IPS DF 6.9 (cell line): ENCODE data around the gene DMD.

Experiments used
- DNase-seq: peaks from one replicate; pipeline ENCODE4 v3.0.0-alpha.2; 2013; ENCODE audit warnings: low read depth, low spot score
- H3K27ac ChIP-seq: one replicate; pipeline ENCODE4 v1.5.1; 2013; ENCODE audit warnings: low read length, control low read depth
- H3K27me3 ChIP-seq: 2 replicates; pipeline ENCODE4 v1.6.1; 2013; ENCODE audit warnings: mild to moderate bottlenecking, low read length; ENCODE audit not compliant: control insufficient read depth, insufficient read depth
- H3K36me3 ChIP-seq: 2 replicates; pipeline ENCODE4 v1.6.1; 2013; ENCODE audit warnings: low read length; ENCODE audit not compliant: control insufficient read depth, insufficient read depth
- H3K4me1 ChIP-seq: 2 replicates; pipeline ENCODE4 v1.6.1; 2013; ENCODE audit warnings: low read length; ENCODE audit not compliant: control insufficient read depth, insufficient read depth
- H3K4me3 ChIP-seq: 2 replicates; pipeline ENCODE4 v1.5.1; 2013; ENCODE audit warnings: mild to moderate bottlenecking, low read length
- H3K9me3 ChIP-seq: 2 replicates; pipeline ENCODE4 v1.6.1; 2013; ENCODE audit warnings: low read length, inconsistent platforms; ENCODE audit not compliant: control insufficient read depth, insufficient read depth
- WGBS: extraction: QIAGEN DNeasy Blood & Tissue Kit; methylation state at CpG from one replicate; pipeline ENCODE4 v1.1.7; 2013; ENCODE audit warnings: mixed read lengths, missing lambda C conversion rate; ENCODE audit not compliant: insufficient read length, insufficient coverage; 5-methylcytosine and 5-hydroxymethylcytosine counted together

Gene DMD

DNA sequence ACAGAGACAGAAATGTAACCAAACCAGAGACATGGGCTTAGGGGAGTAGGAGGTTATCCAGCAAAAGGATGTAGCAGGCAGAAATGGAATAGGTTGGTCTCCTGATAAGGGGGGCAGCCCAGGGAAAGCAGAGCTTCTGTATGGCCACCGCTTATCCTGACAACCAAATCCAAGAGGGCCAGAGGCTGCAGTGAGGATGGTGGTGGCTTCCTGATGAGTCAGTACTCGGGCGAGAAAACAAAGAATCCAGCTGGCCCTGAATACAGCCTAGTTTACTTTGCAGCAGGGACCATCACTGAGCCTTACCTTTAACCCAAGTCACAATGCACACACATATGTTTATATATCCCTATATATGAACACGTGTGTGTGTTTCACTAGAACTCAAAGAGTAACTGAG lies 2009.8 kb downstream of the DMD start:
- H3K4me3 ChIP-seq, result no peak overlapping the region
- H3K27ac ChIP-seq, result no peak overlapping the region
- no peak for DNase-seq
- H3K36me3 ChIP-seq, result no peaks in the 10 kb centered on the region
- no CpG with 5 or more reads among the region's 4 CpGs for WGBS
- no peaks in the 10 kb centered on the region for H3K4me1 ChIP-seq
- no peaks in the 10 kb centered on the region for H3K27me3 ChIP-seq
- H3K9me3 ChIP-seq, result no peaks in the 10 kb centered on the region

DNA sequence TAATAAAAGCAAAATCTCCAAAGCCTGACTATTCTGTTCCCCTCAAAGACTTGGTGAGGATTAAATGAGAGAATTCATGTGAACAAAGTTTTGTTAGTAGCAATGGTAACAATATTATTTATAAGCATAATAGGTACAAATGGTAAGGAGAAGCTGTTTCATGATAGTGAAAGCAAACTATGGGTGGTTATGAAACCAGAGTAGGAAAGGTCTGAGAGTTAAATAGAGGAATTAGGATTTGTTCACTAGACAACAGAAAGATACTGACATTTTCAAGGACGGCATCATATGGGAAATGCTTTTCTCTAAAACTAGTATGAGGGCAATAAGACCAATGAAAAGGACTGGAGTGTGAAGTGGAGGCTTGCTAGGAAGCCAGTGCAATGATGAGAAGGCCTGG lies 2010.9 kb downstream of the DMD start:
- no peak for DNase-seq
- no peak overlapping the region for H3K4me3 ChIP-seq
- H3K36me3 ChIP-seq, result no peaks in the 10 kb centered on the region
- no peaks in the 10 kb centered on the region for H3K9me3 ChIP-seq
- H3K27ac ChIP-seq, result no peak overlapping the region
- H3K27me3 ChIP-seq, result no peaks in the 10 kb centered on the region
- WGBS, result no CpG with 5 or more reads among the region's 1 CpG
- no peaks in the 10 kb centered on the region for H3K4me1 ChIP-seq

- Histone ChIP-seq H3K27me3 (no peaks in the 10 kb centered on the region), H3K4me1 (no peaks in the 10 kb centered on the region), H3K9me3 (no peaks in the 10 kb centered on the region), H3K36me3 (no peaks in the 10 kb centered on the region), H3K4me3 (no peak overlapping the region), H3K27ac (no peak overlapping the region)
- no CpG with 5 or more reads among the region's 5 CpGs for WGBS
- DNase-seq, result no peak
Measured at GRCh38 chrX:31199840-31200114, 2011.6 kb downstream of the DMD start.

DNA sequence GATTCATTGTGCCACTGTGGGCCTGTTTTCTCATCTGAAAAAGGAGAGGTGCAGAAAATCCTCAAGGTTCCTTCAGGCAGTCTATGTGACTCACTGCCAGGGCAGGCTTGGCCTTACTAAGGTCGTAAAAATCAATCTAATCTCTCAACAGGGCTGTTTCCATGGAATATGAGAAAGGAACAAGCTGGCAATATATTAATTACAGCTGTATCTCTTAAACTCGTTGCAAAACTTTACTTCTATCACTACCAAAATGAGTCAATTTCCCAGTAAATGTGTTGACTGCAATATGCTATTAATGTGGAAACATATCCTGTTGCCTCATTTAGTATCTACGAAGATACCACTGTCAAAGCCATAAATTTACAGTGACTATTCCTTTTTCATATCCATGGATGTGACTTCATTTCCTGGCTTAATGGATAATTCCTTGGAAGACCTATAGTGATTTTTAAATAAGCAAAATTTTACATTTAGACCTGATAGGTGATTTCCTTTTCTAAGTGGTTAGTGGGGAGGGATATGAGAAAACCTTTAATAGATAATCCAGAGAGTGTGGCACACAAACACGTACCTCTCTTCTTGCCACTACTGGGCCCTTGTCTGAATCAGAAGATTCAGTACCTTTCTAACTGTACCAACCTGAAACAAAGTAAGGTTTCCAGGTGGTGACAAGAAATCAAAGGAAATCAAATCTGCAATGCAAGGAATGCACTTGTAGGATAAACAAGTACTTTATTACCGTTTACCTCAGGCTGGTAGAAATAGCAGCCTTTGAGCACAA lies 2012.1 kb downstream of the DMD start:
- Histone ChIP-seq H3K36me3 (no peaks in the 10 kb centered on the region), H3K27me3 (no peaks in the 10 kb centered on the region), H3K9me3 (no peaks in the 10 kb centered on the region), H3K4me3 (no peak overlapping the region), H3K4me1 (no peaks in the 10 kb centered on the region), H3K27ac (no peak overlapping the region)
- no peak for DNase-seq
- WGBS, result no CpG with 5 or more reads among the region's 5 CpGs

DNA sequence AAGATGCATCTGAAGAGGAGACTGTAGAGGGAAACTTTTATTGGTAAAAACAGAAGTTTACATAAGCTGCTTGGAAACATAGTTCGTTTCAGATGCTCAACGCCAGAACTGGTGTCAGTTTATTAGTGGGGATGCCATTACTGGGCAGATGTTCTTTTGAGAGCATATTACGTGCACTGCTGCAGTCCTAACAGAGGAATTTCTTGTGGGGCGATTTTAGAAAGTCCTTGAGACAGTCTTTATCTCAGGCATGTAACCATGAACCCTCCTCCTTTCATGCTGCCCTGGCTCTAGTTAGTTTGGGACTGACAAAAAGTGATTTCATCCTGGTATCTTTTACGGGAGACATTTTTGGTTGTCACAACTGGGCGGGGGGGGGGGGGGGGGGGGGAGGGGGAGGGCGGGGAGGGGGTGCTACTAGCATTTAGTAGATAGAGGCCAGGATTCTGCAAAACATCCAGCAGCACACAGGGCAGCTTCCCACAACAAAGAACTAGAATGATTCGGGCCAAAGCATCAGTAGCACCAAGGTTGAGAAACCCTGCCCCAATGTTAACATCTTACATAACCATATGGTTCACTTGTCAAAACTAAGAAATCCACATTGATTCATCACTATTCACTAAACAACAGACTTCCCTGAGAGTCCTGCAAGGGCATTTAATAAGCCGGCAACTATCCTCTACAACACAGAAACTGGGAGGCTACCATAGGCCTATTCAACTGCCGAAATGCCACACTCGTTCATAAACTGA lies 2021.0 kb downstream of the DMD start:
- Histone ChIP-seq H3K27me3 (no peaks in the 10 kb centered on the region), H3K36me3 (no peaks in the 10 kb centered on the region), H3K4me3 (no peak overlapping the region), H3K9me3 (no peaks in the 10 kb centered on the region), H3K4me1 (no peaks in the 10 kb centered on the region), H3K27ac (no peak overlapping the region)
- no peak for DNase-seq
- WGBS, result no CpG with 5 or more reads among the region's 11 CpGs

DNA sequence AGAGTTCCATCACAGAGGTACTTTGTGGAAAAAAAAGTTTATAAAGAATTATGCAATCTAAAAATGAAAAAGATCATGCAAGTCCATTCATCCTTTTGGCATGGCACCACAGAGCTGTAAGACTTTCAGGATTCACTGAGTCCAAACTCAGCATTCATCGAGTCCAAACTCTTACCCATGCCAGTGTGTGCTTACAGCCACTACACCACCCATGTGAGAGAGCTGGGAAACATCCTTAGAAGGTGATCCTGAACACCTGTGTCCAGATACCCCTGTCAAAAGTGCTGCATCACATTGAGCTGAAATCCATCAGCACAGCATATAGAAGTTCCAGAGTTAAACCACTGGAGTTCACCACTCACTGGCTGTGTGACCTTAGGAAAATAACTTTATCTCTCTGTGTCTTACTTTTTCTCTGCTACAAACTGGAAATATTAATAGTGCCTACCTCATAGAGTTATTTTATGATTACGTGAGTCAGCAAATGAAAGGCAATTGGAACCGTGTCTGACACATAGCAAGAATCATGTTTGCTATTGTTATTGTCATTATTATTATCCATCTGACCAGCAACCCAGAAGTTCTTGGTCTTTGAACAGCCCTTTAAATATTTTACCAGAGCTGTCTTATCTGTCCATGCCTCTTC lies 2024.5 kb downstream of the DMD start:
- no peaks in the 10 kb centered on the region for H3K9me3 ChIP-seq
- H3K4me1 ChIP-seq, result no peaks in the 10 kb centered on the region
- DNase-seq, result no peak
- H3K27ac ChIP-seq, result no peak overlapping the region
- no peak overlapping the region for H3K4me3 ChIP-seq
- H3K36me3 ChIP-seq, result no peaks in the 10 kb centered on the region
- H3K27me3 ChIP-seq, result no peaks in the 10 kb centered on the region
- no CpG with 5 or more reads among the region's 3 CpGs for WGBS

GRCh38 chrX:31185884-31186283 lies 2025.5 kb downstream of the DMD start:
- DNase-seq, result no peak
- H3K36me3 ChIP-seq, result no peaks in the 10 kb centered on the region
- no CpG with 5 or more reads among the region's 1 CpG for WGBS
- no peaks in the 10 kb centered on the region for H3K4me1 ChIP-seq
- H3K9me3 ChIP-seq, result no peaks in the 10 kb centered on the region
- no peak overlapping the region for H3K4me3 ChIP-seq
- no peaks in the 10 kb centered on the region for H3K27me3 ChIP-seq
- no peak overlapping the region for H3K27ac ChIP-seq

- H3K9me3 ChIP-seq, result no peaks in the 10 kb centered on the region
- H3K27ac ChIP-seq, result no peak overlapping the region
- H3K27me3 ChIP-seq, result no peaks in the 10 kb centered on the region
- H3K36me3 ChIP-seq, result no peaks in the 10 kb centered on the region
- no CpG with 5 or more reads among the region's 4 CpGs for WGBS
- no peak for DNase-seq
- no peak overlapping the region for H3K4me3 ChIP-seq
- H3K4me1 ChIP-seq, result no peaks in the 10 kb centered on the region
Measured at GRCh38 chrX:31181377-31182000, 2029.9 kb downstream of the DMD start.

- no CpG with 5 or more reads among the region's 4 CpGs for WGBS
- no peaks in the 10 kb centered on the region for H3K27me3 ChIP-seq
- no peaks in the 10 kb centered on the region for H3K36me3 ChIP-seq
- H3K9me3 ChIP-seq, result no peaks in the 10 kb centered on the region
- H3K27ac ChIP-seq, result no peak overlapping the region
- no peak for DNase-seq
- no peak overlapping the region for H3K4me3 ChIP-seq
- H3K4me1 ChIP-seq, result no peaks in the 10 kb centered on the region
Measured at GRCh38 chrX:31179203-31179602, 2032.1 kb downstream of the DMD start.

DNA sequence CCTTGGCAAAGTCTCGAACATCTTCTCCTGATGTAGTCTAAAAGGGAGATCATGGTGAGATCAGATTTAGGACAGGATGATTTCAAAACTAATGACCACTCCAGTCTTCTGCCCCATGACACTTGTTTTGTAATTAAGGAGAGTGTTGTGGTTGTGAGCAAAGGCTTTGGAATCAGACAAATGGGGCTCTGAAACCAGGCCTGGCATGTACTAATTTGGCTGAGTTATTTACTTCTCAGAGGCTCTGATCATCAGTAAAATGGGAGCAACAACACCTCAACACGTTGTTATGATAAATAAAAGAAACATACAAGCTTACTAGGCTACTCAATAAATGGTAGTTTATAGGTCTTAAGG lies 2032.6 kb downstream of the DMD start:
- Histone ChIP-seq H3K9me3 (no peaks in the 10 kb centered on the region), H3K27ac (no peak overlapping the region), H3K36me3 (no peaks in the 10 kb centered on the region), H3K4me3 (no peak overlapping the region), H3K4me1 (no peaks in the 10 kb centered on the region), H3K27me3 (no peaks in the 10 kb centered on the region)
- no CpG with 5 or more reads among the region's 2 CpGs for WGBS
- DNase-seq, result no peak
